ENCODE measurements around the gene INPP4B. TPM values are rescaled to one million over a fixed set of nuclear protein-coding genes. Genes with fewer than 3 reads are reported as not detected.
"Not testable (repeated sequence)": the region's sequence is repeated elsewhere in the genome, so short reads cannot be mapped to it uniquely, and the experiment has no call there.

INPP4B gene
- total RNA-seq, 1 experiment from 2014 or later: 16.1 TPM

- peak; percentile 46 for DNase-seq (ENCODE audit: low read depth)
Observed at GRCh38 chr4:142416121-142416520, 430.0 kb downstream of the INPP4B start.

- no peak for DNase-seq (ENCODE audit: low read depth)
Observed at GRCh38 chr4:142414366-142414990, 431.6 kb downstream of the INPP4B start.

DNA sequence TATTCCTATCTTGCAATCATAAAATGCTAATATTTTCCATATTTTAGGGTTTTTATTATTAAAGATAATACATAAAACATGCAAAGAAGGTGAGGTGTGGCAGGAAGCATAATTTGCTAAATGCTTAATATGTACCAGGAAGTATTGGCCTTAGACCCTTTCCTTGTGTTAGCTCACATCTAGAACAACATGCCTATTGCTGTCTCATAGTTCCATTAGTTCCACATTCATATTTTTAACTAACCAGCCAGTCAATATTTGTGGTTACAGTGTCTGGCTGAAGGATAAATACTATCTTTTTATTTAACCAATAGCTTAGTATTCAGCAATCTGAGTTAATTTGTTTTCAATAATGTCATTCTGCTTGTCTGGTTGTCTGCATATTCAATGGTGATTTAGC lies 432.6 kb downstream of the INPP4B start:
- no peak for DNase-seq (ENCODE audit: low read depth)

DNA sequence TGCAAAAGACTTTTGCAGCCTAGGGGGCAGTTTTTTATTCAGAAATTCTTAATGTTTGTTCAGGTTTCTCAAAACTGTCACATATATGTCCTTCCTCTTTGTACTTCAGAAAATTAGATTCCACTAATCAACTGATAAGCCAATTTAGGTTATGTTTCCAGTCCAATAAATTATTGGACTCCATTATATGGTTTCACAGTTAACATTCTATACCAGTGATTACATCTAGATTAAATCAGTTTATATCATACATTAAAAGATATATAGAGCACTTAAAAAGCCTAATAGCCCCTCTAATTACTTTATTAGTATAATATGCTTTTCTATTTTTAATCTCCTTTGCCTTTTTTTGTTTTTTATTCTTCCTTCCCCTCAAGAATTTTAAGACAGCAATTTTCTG lies 434.1 kb downstream of the INPP4B start:
- DNase-seq (ENCODE audit: low read depth): no peak

GRCh38 chr4:142408003-142408441 lies 438.1 kb downstream of the INPP4B start:
- DNase-seq (ENCODE audit: low read depth): peak; percentile 73

DNA sequence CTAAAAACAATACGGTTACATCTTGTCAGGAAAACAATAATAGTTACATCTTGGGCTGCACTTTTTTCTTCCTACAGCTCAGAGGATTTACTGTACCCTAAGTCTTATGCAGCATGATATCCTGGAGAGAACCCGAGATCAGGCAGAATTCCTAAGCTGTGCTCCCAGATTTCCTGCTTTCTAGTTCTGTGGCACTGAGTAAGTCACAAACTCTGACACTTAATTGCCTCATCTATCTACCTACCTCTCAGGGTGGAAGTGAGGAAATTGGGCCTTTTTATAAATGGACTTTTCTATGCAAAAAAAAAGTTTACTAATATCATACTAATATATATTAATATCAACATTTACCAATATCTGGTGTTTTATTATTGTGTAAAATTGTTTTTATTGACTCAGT lies 438.5 kb downstream of the INPP4B start:
- peak; percentile 40 for DNase-seq (ENCODE audit: low read depth)

DNA sequence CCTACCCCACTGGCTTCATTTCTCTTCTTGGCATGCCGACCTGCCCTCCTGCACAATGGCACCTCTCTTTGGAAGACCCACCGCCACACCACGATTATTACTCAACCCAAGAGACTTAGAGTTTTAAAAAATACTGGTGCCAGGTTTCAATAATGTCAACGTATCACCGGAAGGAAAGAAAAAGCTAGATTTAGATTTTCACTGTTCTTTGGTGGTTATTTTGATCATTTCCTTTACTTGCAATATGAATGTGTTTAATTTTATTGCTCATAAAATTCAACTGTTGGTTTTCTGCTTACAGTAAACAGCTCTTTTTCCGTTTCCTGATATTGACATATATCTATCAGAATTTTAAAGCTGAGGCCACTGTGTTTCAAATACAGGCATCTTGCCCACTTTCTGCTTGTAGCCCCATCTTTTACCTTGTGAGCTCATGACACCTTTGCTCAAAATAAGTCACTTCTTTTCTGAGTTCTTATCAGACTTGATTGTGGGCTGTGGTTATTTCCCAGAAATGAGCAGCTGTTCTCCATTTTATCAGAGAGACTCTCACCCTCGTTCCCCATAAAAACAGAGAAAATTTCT lies 439.1 kb downstream of the INPP4B start:
- DNase-seq (ENCODE audit: low read depth): no peak

GRCh38 chr4:142406499-142406835 lies 439.6 kb downstream of the INPP4B start:
- no peak for DNase-seq (ENCODE audit: low read depth)

- peak; percentile 70 for DNase-seq (ENCODE audit: low read depth)
Observed at GRCh38 chr4:142405695-142406498, 440.2 kb downstream of the INPP4B start.

DNA sequence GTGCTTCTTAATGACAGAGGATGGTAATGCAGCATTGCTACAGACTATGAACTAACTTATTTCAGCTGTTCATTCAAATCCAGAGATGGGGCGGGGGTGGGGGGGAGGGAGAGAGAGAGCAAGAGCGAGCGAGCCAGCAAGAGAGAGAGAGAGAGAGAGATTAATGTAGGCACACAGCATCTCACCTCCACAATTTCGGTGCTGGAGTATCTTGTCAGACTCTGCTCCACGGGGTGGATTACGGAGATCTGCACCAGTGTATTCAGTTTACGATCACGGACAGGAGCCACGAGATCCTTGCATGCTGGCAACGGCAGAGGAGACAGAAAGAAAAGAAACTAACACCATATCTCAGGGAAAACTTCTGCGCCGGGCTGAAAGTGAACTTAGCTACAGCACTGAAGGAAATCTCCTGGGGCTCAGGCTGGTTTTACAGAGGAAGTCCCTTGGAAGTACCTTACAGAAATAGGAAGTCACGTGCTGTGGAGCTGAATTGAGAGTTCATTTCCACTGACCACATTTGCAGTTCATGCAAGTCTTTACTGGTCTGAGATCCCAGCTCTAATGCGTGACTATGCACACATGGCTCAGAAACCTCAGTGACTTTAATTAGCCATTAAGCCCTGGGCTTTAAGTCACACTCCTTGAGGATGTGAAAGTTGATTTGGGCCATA lies 440.9 kb downstream of the INPP4B start:
- DNase-seq (ENCODE audit: low read depth): peak; percentile 88

DNA sequence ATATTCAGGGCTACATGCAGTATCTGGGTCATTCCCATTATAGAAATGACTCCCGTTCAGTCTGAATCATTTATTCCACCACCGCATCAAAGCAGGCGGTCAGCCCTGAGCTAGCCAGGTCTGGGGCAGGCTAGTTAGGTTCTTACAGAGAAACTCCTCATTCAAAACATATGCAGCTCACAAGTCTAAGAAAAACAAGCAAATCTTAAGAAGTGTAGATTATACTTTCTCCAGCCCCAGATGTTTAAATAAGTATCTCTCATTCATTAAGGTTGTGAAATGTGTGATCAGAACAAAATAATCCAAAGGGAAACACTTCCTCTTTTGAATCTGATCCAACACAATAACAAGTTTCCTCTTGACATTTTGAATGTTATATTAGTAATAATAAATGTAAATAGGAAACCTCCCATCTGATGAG lies 441.9 kb downstream of the INPP4B start:
- DNase-seq (ENCODE audit: low read depth): peak; percentile 78

DNA sequence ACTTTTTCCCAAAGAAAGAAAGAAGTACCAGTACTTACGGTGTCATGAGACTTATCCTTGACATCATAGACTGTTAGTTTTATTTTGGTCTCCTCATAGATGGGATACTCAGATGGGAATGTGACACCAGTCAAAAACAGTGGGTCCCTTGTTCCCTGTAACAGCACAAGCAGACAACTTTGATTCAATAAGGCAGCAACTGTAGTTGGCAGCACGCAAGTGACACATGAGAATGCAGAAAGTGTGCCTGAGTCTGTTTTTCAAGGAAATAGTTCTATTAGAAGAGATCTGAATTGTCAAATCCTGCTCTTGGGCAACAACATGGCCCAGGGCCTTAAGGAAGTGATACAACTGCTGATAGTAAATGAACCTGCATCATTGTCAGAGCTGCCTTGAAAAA lies 443.2 kb downstream of the INPP4B start:
- peak; percentile 75 for DNase-seq (ENCODE audit: low read depth)

- no peak for DNase-seq (ENCODE audit: low read depth)
Observed at GRCh38 chr4:142402156-142402555, 443.9 kb downstream of the INPP4B start.

DNA sequence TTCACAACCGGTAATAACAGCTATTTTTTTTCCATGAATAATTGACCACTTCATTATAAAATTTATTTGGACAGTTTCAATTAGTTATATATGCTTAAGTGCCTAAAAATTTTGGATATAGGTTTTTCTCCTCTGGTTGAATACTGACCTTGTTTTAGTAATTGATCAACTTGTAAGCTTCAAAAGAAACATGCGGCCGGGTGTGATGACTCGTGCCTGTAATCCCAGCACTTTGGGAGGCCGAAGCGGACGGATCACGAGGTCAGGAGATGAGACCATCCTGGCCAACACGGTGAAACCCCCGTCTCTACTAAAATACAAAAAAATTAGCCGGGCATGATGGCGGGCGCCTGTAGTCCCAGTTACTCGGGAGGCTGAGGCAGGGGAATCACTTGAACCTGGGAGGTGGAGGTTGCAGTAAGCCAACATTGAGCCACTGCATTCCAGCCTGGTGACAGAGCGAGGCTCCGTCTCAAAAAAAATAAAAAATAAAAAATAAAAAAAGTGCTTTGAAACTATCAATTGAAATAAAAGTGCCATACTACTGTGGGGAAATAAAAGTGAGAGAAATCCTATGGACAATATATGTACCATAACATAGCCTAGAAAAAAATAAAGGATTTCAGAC lies 448.6 kb downstream of the INPP4B start:
- not testable (repeated sequence) for DNase-seq (ENCODE audit: low read depth)

GRCh38 chr4:142396279-142396678 lies 449.8 kb downstream of the INPP4B start:
- DNase-seq (ENCODE audit: low read depth): peak; percentile 81

- DNase-seq (ENCODE audit: low read depth): no peak
Observed at GRCh38 chr4:142393127-142393526, 453.0 kb downstream of the INPP4B start.

- no peak for DNase-seq (ENCODE audit: low read depth)
Observed at GRCh38 chr4:142386856-142387255, 459.2 kb downstream of the INPP4B start.

- no peak for DNase-seq (ENCODE audit: low read depth)
Observed at GRCh38 chr4:142386449-142386848, 459.7 kb downstream of the INPP4B start.

- no peak for DNase-seq (ENCODE audit: low read depth)
Observed at GRCh38 chr4:142383800-142384470, 462.2 kb downstream of the INPP4B start.

DNA sequence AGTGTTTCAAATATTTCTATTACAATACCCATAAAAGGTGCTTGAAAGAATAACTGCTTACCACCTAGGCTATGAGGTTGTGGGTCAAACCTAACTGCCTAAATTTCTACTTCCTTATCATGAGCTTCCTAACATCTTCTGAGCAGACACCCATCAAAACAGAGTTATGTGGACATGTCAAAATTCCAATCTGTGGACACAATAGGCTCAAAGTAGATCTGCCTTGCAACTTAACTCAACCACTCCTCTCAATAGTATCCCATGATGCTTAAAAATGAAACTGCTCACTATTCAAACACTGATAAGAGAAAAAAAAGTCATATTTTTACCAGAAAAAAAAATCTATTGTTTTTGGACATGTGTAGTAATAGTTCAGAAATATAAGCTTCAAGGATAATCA lies 462.7 kb downstream of the INPP4B start:
- DNase-seq (ENCODE audit: low read depth): no peak

GRCh38 chr4:142380052-142380602 lies 466.0 kb downstream of the INPP4B start:
- no peak for DNase-seq (ENCODE audit: low read depth)

Data from M059J (cell line).